ENCODE data around the gene PPRC1. TPM values are rescaled to one million over a fixed set of nuclear protein-coding genes. Genes with fewer than 3 reads are reported as not detected.

PPRC1 gene

GRCh38 chr10:102198027-102198426 is 65.2 kb downstream of the PPRC1 start:
- H3K36me3 ChIP-seq (replicated peaks in 1 of 2; ENCODE audit: control insufficient read depth in 2 of 2, insufficient read depth in 2 of 2, low read length in 2 of 2), result no peaks in the 10 kb centered on the region
- WGBS, 2 donors (ENCODE audit: extremely low coverage in 2 of 2, insufficient read length in 2 of 2, insufficient replicate concordance in 1 of 2), result no CpG with 5 or more reads among the region's 2 CpGs
- H3K79me1 ChIP-seq (ENCODE audit: low read depth, low read length), result no peaks in the 10 kb centered on the region
- H3K9ac ChIP-seq (ENCODE audit: low read depth, low read length, poor library complexity), result no peak overlapping the region
- no peak overlapping the region for H3K4me2 ChIP-seq (ENCODE audit: insufficient read depth, low read length, poor library complexity, severe bottlenecking)
- H3K9me3 ChIP-seq (replicated peaks in 1 of 2; ENCODE audit: control insufficient read depth in 2 of 2, insufficient read depth in 1 of 2, low read depth in 1 of 2, low read length in 2 of 2), result peaks cover 2 to 7% of the 10 kb centered on the region in 2 donors
- no peak overlapping the region for H3K27ac ChIP-seq (replicated peaks; ENCODE audit: low read length)
- H2BK5ac ChIP-seq (ENCODE audit: low read length), result no peak overlapping the region
- no peak overlapping the region for H2AK5ac ChIP-seq (ENCODE audit: low read depth, low read length)
- H2BK15ac ChIP-seq (ENCODE audit: low read length), result no peak overlapping the region
- no peaks in the 10 kb centered on the region for H3K4me1 ChIP-seq (ENCODE audit: control insufficient read depth in 2 of 2, insufficient read depth in 1 of 2, low read depth in 1 of 2, low read length in 2 of 2)
- no peak overlapping the region for H3K18ac ChIP-seq (ENCODE audit: low read length)
- no peak overlapping the region for H3K14ac ChIP-seq (ENCODE audit: low read length)
- peaks cover 0 to 11% (median 0%) of the 10 kb centered on the region in 3 experiments for H3K27me3 ChIP-seq (ENCODE audit: control insufficient read depth in 3 of 3, insufficient read depth in 3 of 3, low read depth in 1 of 3, low read length in 3 of 3)
- H2AFZ ChIP-seq (ENCODE audit: low read length), result no peak overlapping the region
- no peak overlapping the region for H3K23ac ChIP-seq (ENCODE audit: low read depth, low read length, poor library complexity)
- H3K4me3 ChIP-seq (ENCODE audit: low read length in 2 of 2), result no peak overlapping the region
- no peak overlapping the region for H4K8ac ChIP-seq (ENCODE audit: low read depth, low read length)
- H2BK12ac ChIP-seq (ENCODE audit: low read length), result no peak overlapping the region
- no peak overlapping the region for H3K4ac ChIP-seq (ENCODE audit: low read length)
- H4K91ac ChIP-seq (ENCODE audit: low read depth, low read length, poor library complexity), result no peak overlapping the region
- DNase-seq (ENCODE audit: low spot score), result no peak
- H2BK120ac ChIP-seq (ENCODE audit: low read depth, low read length), result no peak overlapping the region

Small RNAs within 50 kb of the gene (small RNA-seq; reads per million reads assigned to genes)
- gene AL500527.1 (ENCODE audit: insufficient read depth), result not detected
- gene AL500527.2 (ENCODE audit: insufficient read depth), result not detected

All from neuronal stem cell (in vitro differentiated cells).